HG03432 (cell line): ENCODE measurements around the gene XK.

Experiments
- ATAC-seq: cut with Tn5 transposase; IDR thresholded peaks from one replicate; pipeline ENCODE4 v1.9.1; 2021; ENCODE audit warnings: mild to moderate bottlenecking, moderate library complexity; ENCODE audit not compliant: unreplicated experiment

The XK gene

DNA sequence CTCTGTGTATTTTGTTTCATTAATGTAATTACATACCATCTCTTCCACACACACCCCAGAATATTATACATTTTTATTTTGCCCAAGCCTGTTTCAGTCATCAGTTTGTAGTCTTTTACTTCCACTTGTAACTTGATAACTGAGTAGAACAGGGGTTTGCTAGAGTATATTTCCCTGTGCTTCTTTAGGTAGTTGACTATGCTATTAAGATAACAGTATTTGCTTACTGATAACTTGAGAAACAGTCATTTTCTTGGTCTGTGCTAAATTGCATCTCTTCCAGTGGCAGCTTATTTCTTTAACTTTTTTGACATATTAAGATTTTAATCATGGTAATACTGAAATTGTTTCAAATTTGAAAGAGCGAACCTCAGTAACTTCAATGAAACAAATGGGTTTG, 7.0 kb upstream of the XK start:
- no peak for ATAC-seq

DNA sequence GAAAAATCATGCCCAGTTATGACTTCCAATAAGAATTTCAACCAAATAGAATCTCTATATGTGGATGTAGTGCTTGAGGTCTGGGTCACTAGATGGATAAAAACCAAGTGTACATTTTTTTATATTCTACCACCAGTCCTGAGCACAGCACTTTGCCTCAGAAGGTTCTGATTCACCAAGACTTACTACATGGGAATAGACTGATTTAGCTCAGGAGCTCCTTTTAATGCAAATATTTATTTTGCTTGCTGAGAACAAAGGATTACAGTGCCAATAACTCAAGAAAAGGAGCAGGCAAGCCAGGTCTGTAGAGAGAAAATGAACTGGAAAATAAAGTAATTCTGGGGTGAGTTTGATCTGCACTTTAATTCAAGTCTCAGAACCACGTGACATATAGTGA, 6.4 kb upstream of the XK start:
- ATAC-seq: no peak

DNA sequence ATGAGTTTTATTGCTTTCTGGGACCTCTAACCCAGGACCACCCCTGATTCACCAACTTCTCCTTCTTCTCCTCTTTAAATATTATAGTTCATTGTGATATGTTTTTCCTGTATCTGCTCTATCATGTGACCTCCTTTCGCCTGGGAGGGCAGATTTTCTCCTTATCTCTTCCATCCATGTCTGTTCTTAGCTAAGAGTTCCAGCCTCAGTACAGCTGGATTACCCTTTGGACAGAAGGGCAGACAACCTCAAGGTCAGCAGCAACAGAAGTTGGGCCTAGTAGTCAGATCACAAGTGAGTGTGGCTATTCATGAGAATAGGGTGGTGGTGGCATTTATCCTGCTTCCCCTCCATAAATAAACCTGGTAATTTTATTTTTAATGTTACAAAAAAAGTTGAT, 5.7 kb upstream of the XK start:
- ATAC-seq: no peak

DNA sequence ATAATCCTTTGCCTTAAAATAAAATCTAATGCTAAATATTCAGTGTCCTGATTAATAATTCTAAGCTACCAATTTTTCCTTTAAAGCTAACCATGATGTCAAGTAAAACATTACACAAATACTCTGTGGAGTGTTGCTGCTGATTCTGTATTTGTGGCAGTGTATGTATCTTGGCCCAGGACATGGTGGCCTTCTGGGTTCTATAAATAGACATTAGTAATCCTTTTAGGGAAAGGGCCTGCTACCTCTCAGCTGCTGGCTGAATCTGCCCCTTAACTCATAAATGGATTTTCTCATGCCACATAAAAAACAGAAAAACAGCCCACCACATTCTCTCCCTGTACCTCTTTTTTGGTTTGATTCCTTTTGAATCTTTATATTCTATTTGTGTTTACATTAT, 1.2 kb upstream of the XK start:
- ATAC-seq: no peak

DNA sequence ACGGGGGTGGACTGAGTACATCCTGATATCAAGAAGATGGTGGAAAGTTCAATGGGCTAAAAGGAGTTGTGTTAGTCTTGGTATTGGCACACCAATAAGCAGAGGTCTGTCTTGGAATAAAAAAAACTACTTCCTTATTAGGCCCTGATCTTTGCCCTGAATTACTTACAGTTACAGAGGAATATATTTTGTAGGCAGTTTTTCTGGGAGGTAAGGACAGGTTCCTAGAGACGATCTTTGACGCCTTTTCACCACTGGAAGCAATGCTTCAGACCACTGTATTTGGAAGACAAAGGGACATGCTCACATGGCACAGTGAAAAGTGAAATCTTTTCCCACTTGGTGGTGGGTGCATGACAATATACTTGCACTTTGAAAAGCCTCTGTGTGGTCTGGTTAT, 618 bp upstream of the XK start:
- ATAC-seq: no peak

DNA sequence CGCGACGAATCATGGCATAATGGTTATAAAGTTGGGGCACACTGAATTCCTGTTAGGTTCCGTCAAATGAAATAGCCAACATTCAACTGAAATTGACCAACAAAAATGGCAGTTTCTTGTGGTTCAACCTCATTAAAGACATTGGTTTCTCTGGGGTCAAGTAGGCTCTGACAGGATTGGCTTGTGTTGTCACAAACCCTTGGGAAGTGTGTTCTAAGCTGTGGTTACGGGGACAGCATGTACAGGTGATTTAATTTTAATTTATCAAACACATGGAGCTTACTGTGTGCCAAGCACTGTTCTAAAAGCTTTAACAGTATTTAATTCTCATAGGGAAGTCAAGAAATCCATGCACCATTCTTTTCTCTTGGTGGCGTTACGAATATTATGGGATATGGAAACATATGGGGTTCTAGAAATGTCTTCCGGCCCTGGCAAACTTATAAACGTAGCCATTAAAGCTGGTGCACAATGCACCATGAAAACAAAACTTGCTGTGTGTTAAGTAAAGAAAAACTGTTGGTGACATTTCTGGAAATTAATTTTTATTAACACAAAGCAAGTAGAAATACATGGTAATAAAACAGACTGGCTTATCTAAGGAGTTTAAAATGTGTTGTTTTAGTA, 891 bp downstream of the XK start:
- no peak for ATAC-seq

DNA sequence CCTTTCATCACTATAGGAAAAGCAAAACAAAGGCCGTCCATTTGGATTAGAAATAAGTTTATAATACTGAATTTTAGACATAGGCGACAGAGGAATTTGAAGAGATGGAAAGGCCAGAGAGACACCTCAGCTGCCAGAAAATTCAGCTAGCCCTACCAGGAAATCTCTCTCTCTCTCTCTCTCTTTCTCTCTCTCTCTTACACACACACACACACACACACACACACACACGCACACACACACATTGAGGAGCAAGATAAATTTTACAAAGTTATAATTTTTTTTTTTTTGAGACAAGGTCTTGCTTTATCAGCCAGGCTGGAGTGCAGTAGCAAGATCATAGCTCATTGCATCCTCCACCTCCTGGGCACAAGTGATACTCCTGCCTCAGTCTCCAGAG, 1.4 kb downstream of the XK start:
- ATAC-seq: no peak

DNA sequence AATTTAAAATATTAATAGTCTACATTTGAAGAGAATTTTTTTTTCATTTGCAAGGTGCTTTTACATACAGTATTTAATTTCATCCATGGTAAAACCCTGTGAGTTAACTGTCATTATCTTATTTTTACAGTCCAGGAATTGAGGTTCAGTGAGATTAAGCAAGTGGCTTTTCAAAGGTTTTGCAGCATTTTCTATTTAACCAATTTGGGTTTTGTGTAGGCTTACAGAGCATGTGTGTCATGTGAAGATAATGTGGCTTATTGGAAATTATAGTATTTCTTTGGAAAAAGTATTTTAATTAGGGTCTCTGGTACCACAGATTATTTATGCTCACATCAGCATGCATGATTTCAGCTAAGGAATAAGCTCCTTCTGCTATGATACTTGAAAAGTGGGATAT, 4.5 kb downstream of the XK start:
- no peak for ATAC-seq

DNA sequence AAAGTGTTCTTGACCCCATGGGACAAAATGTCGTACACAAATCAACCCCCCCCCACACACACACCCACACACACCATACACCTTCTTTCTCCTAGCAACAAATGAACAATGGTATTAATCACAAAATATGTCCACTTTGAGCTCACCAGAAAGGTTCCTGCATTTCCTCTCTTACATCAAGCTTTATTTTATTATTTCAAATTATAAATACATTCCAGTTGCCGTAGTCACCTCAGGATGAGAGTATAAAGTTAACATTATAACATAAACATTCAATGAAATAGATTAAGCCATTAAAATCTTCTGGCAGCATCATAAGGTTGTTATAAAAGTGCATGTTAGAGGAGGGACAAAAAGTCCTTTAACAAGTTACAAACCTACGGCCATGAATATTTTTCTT, 7.3 kb downstream of the XK start:
- ATAC-seq: no peak

DNA sequence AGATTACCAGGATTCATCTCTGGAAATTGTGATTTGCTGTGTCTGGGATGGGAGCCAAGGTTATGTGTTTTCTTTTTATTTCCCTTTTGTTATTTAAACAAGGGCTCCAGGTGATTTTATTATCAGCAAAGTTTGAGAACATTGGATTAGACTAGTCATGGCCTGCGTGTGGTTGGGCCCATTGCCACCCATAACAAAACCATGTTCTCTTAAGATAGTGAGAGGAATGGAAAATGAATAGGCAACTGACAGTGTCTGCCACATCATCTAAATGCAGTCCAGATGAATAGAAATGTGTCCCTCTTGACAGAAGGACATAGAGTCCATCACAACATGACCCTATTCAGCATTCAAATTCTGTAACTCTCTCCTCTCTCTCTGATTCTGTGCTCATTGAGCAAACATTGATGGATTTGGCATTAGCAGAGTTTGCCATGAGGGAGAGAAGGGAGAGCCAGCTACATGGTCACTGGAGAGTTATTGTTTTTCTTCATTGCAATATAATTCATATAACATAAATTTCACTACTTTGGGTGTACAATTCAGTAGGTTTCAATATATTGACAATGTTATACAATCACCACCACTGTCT, 11.7 kb downstream of the XK start:
- ATAC-seq: no peak

DNA sequence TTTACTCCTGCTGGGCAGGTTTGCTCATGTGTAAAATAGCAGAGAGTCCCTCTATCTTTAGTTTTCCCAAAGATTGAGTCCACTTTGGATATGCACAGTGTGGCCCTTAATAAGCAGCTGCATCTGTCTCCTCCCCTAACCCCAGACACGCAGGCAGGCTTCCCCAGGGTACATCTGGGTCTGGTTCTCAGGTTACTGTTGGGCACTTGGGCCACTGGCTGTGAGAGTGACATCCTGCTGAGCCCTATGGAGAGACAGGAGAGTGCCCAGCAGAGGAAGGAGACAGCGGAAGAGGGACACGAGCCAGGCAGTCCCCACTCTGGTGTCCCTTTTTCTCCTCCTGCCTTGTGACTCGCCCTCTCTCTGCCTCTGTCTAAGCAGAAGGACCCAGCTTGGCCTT, 16.0 kb downstream of the XK start:
- ATAC-seq: no peak

DNA sequence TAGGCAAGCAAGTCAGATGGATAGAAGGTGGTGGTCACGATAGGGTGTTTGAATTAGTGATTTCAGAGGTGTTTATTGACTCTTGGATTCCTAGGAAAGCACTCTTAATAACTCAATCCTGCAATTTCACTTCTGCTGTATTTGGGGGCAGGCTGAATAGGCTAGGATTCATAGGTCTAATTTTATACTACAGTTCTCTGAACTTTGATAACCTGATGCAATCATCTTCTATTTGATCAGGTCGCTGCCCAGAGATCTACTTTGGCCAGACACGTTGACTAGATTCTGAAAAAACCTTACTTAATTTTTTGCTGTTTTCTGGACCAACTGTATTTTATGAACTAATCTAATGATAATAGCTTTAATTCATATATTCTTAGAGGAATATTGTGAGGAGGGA, 26.4 kb downstream of the XK start:
- ATAC-seq: no peak

DNA sequence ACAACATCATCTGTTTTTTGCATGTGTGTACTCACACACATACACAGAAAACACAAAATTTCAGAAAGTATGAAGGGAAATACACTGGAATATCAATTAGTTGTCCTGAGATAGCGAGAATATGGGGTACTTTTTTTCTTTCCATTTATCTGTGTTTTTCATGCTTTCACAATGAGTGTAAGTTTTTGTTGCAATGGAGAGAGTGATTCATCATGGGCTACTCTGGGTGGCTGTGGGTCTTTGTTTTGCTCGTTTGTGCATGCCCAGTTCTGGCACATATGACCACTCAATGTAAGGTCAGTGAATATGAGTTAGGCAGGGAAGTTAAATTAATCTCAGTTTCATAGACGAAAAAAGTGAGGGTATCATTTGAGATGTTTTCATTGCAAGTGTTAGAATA, 26.9 kb downstream of the XK start:
- peak; percentile 85 for ATAC-seq

DNA sequence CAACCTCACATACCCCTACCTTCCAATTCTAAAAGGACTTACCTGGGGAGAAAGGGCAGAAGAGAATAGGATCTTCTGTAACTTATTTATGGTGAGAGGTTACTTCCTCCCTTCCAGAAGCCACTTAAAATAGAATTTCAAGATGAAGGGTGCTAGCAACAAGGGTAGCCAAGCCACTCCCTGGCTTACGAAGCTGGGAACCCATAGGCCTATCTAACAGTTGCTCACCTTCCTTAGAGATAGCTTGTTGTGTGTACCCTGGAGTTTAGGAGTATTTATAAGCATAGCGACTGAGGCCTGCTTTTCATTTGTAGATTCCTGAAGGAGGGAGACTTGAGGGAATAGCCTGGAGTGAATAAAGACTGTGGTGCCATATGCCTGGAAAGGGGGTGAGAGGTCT, 28.9 kb downstream of the XK start:
- no peak for ATAC-seq

DNA sequence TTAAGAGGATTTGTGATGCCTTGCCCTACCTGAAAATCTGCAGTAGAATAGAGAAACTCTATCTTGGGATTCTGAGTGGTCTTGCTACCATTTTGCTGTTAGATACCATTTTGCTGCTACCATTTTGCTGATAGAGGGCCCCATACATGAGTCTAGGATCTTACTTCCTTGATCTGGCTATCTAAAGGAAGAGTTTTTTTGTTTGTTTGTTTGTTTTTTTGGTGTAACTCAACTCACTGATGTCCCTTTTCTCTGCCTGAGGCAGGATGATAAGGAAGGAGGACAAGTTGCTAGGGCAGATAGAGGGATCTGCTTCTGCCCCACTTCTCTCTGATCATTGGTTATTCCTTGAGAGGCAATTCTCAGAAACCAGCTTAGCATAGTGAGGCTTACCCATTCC, 31.0 kb downstream of the XK start:
- no peak for ATAC-seq

DNA sequence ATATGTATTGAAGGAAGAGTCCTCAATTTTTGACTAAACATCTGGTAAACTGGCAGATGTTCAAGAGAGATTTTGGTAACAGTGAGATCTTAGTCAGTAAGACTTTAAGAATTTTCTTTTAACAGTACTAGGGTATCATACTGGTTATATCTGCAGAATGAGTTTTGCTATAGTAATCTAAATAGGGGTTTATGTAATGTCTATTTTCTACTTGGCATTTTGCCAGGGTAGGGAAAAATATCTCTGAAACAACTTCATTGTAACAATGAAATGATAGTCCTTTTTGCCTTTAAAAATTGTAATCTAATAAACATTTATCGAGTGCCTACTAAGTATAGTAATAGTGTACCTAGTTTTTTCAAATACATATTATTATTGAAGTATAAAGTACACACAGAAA, 32.1 kb downstream of the XK start:
- ATAC-seq: no peak

DNA sequence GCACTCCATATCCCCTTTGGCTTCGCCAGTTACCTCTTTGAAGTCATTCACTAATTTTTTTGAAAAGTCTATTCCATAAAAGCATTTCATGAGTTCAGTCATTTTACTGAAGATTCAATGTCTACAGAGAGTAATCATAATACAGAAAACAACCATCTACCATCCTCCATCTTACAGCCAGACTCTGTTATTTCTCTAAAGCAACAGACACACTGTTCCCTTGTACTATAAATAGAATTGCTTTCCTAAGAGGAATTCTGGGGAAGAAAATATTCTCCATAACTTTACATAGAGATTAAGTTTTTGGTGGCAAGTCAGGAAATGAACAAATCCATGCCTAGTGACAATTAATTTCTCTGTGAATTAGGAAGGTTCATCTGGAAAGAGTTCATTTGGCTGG, 37.0 kb downstream of the XK start:
- ATAC-seq: no peak

DNA sequence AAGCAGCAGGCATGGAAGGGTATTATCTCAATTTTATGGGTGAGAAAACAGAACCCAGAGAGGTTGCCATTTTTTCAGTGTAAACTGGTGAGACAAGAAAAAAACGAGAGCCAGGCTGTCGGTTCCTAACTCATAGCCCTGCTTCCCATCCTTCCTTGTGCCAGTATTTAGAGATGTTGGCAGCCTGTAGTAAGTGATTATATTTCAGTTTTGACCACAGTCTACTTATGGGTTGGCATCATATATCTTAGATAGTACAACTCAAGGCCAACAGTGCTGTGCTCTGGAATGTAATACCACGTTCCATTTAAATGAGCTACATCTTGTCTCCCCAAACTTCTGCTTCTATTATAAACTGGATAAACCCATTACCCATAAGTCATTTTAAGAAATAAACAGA, 40.8 kb downstream of the XK start:
- no peak for ATAC-seq

DNA sequence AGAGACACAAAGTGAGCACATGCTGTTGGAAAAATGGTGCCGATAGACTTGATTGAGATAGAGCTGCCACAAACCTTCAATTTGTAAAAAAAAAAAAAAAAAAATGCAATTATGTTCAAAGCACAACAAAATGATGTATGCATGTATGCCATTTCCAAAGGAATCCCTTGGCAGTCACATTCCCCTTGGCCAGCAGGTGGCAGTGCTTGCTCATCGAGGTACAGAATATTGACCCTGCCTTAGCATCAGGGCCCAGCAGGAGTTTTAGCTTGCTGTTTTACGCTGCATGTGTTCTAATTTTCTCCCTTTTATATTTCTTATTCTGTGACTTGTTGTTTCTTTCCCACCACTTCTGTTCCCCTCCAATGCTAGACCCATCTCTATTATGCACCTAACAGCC, 59.8 kb downstream of the XK start:
- ATAC-seq: peak; percentile 49

DNA sequence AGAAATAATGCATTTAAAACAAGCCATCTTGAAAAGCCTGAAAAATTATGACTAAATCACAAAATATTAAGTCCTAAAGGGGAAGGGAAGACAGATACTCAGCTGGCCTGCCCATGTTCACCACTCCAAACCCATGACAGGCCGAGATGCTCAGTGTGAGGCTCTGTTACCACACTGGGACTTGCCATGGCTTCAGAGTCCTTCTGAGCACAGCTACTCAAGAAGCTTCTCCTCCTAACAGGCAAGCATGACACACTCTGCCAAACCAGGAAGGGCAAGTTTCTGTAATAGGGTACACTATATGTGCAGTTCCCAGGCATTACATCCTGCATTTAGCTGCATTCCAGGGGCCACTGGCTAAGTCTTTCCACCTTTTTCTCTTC, 60.2 kb downstream of the XK start:
- ATAC-seq: peak; percentile 35

DNA sequence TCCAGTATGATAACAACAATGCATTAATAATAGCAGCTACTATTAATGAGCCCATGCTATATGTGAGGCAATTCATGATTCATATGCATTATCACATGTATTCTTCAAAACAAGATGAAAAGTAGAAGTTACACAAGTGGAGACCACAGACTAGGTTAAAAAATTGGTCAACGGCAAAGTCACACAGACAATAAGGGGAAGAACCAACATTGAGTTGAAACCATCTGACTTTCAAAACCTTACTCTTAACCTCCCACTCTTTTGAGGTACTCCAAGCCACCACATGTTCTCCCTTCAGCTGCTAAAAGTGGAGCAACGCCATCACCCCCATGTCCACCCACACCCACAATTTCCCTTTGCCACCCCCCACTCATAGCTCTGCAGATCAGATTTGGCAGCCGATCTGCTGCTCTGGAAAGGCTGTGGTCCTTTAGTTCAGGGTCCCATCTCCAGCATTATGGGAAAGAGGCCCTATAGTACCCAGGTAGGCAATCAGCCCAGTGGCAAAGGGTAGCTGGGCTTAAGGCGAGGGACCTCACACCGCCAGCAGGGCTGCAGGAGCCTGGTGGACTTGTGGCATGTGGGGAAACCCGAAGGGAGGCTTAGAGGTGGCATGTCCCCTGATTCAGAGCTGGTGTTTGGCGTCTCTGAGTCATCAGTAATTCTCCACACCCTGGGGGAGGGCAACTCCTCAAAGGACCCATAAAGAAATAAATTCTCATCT, 60.8 kb downstream of the XK start:
- ATAC-seq: peak; percentile 91

DNA sequence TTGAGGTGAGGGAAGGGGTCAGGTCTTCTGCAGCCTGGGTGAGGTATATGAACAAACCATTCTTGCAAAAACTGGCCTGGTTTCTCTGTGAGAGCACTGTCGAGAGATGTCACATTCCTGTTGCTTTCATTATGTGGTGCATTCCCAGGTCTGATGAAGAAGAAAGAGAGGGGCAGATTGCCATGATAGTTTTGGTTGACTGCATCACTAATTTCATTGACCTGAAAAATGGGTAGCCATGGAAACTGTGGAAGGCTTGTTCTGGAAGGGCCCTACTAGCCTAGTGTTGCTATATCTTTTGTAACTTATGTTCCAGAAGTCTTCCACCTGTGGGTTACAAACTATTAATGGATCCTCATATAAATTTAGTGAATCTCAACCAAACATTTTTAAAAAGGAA, 61.4 kb downstream of the XK start:
- ATAC-seq: no peak

DNA sequence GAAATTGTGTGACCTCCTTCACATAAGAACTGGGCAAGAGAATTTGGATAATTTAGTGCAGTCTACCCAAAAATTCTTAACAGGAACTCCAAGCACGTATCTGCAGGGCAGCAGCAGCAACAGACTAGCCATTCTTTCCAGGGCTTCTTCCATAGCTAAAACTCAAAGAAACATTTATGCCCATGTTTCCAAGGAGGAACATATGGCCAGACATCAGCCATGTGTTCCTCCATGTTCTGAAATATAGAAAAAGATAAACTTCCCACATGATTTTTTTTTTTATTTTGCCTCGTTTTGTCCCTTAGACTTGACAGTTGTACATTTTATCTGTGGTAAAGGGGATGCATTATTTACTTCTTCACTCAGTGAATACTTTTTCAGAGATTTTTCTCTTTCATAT, 66.7 kb downstream of the XK start:
- no peak for ATAC-seq
